Stomach (tissue), 9 donors: Measurements from ENCODE around the gene KCNN2. TPM values are rescaled to one million over a fixed set of nuclear protein-coding genes. Genes with fewer than 3 reads are reported as not detected.

ENCODE experiments used
- DNase-seq, 2 donors: peaks; one replicate each; pipeline versions ENCODE4 v3.0.0 to v3.0.0-alpha.2; 2013 to 2019
- H3K27ac ChIP-seq, 5 donors: fragments of 200-600 bp in 4 of 5; sonication (generic) in 4 of 5; one replicate each; pipeline ENCODE4 v1.5.1; 2013 to 2019; ENCODE audit warnings: mild to moderate bottlenecking in 1 of 5, moderate library complexity in 1 of 5
- H3K27me3 ChIP-seq, 3 donors: fragments of 200-600 bp; sonication (generic); one replicate each; pipeline ENCODE4 v1.5.1; 2017 to 2019; ENCODE audit warnings: mixed run types in 1 of 3
- H3K36me3 ChIP-seq, 4 donors: fragments of 200-600 bp; sonication (generic); 1 replicate in 3 of 4; 2 replicates in 1 of 4; pipeline ENCODE4 v1.5.1; 2016 to 2019
- H3K4me1 ChIP-seq, 4 donors: fragments of 200-600 bp; sonication (generic); one replicate each; pipeline ENCODE4 v1.5.1; 2016 to 2019
- H3K4me3 ChIP-seq, 4 donors: fragments of 200-600 bp; sonication (generic) in 3 of 4; one replicate each; pipeline ENCODE4 v1.5.1; 2016 to 2019; ENCODE audit warnings: mild to moderate bottlenecking in 1 of 4
- H3K9me3 ChIP-seq, 4 donors: fragments of 200-600 bp; sonication (generic); one replicate each; pipeline ENCODE4 v1.5.1; 2016 to 2019
- CTCF ChIP-seq, 7 experiments: fragments of 450-650 bp in 4 of 7; fragments of 200-600 bp in 3 of 7; sonication (generic) in 3 of 7; IDR thresholded peaks; one replicate each; pipeline ENCODE4 v1.5.1; 2016 to 2019; ENCODE audit warnings: antibody characterized with exemption in 7 of 7, control low read depth in 2 of 7, mild to moderate bottlenecking in 1 of 7
- EP300 ChIP-seq: sonication (generic); formaldehyde crosslinking; IDR thresholded peaks from one replicate; pipeline ENCODE4 v1.6.1; 2017; ENCODE audit warnings: antibody characterized with exemption
- POLR2A ChIP-seq, 4 donors: fragments of 450-650 bp; IDR thresholded peaks; one replicate each; pipeline ENCODE4 v1.6.1; 2016; ENCODE audit warnings: antibody characterized with exemption in 4 of 4, control low read depth in 2 of 4, mild to moderate bottlenecking in 1 of 4, moderate library complexity in 1 of 4
- POLR2AphosphoS5 ChIP-seq, 3 donors: sonication (generic); formaldehyde crosslinking; IDR thresholded peaks; one replicate each; pipeline ENCODE4 v1.6.1; 2016; ENCODE audit warnings: antibody characterized with exemption in 3 of 3
- WGBS, 5 donors: extraction: QIAGEN DNeasy Blood & Tissue Kit in 3 of 5; methylation state at CpG; one replicate each; pipeline versions ENCODE4 v1.1.5 to v1.1.7; 2013 to 2018; 5-methylcytosine and 5-hydroxymethylcytosine counted together
- intact Hi-C: fragments of 100-400 bp; cut with DNase I; formaldehyde crosslinking; loops from one replicate; pipeline ENCODE4 v1.15.1; 2023; ENCODE audit warnings: low total_unique reads
- polyA plus RNA-seq, 3 donors: library from polyadenylated mRNA; stranded (reverse); fragments of 200-250 nt; gene quantifications; one replicate each; pipeline ENCODE4 v1.2.3, GENCODE V29; 2013
- total RNA-seq, 5 donors: library from RNA; depleted of rRNA; stranded (reverse); fragments of >200 nt; gene quantifications; one replicate each; pipeline versions ENCODE4 v1.1.0 to v1.2.3, GENCODE V29; 2014 to 2016
- donor health status: healthy with polysubstance abuse.
- donor health status: Bipolar disorder and iron deficiency.
- donor health status: healthy.

Gene KCNN2
- total and polyA plus RNA-seq, 8 donors: 0.28 to 9.4 (median 0.90) TPM; not detected in 2

DNA sequence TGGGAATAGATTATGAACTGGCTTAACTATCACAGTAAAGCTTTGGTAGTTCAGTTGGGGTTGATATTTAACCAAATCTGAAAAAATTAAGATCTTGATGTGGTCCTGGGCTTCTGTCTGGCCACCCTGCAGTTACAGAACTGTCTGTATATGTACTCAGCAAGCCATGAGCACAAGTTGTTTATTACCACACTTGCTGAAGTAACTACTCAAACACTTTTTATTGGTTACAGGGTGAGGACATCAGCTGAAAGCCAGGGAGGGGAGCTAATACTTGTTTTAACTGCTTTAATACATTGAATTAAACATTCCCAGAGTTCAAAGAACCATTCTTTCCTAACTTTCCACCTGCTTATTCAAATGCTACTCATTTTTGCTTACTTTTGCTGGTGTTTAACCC, 29.4 kb upstream of the KCNN2 start:
- Histone ChIP-seq H3K4me3 (no peak overlapping the region), H3K9me3 (no peaks in the 10 kb centered on the region), H3K36me3 (no peaks in the 10 kb centered on the region), H3K27ac (no peak overlapping the region), H3K4me1 (peaks cover 0 to 8% (median 0%) of the 10 kb centered on the region in 4 donors), H3K27me3 (no peaks in the 10 kb centered on the region)
- intact Hi-C loops: no loop called here
- TF ChIP-seq POLR2A (IDR thresholded peaks at IDR 0.05): no peak
- no peak for DNase-seq

- no peak overlapping the region for H3K27ac ChIP-seq
- no peaks in the 10 kb centered on the region for H3K36me3 ChIP-seq
- no peaks in the 10 kb centered on the region for H3K9me3 ChIP-seq
- intact Hi-C loops: no loop called here
- H3K27me3 ChIP-seq: no peaks in the 10 kb centered on the region
- no peak for DNase-seq
- no peak for TF ChIP-seq CTCF (IDR thresholded peaks at IDR 0.05)
- no peak for TF ChIP-seq POLR2A (IDR thresholded peaks at IDR 0.05)
- WGBS, 5 donors: 24 to 36% (median 31%) methylated on average over 5 of the region's 5 CpGs
- no peak overlapping the region for H3K4me3 ChIP-seq
- peaks cover 0 to 8% (median 0%) of the 10 kb centered on the region in 4 donors for H3K4me1 ChIP-seq
Measured at GRCh38 chr5:114332925-114333324, 28.9 kb upstream of the KCNN2 start.

DNA sequence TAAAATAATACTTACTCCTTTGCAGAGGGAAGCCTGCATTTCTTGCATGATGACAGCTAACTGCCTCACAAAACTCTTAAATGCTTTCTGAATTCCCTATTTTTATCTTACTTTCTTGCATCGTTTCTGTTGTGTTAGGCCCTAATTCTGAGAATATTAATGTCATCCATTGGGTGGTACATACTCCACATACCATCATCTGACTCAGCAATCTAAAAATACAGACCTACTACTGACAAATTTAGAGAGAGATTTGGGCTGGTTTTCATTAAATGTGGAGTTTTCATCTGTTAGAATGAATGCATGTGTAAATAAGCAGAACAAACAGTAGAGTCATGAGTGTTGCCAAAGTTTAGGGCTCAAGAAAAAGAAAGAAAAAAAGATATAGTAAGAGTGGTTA, 26.5 kb upstream of the KCNN2 start:
- intact Hi-C loops: no loop called here
- no peak for DNase-seq
- H3K27me3 ChIP-seq: no peaks in the 10 kb centered on the region
- H3K36me3 ChIP-seq: no peaks in the 10 kb centered on the region
- TF ChIP-seq CTCF (IDR thresholded peaks at IDR 0.05): no peak
- TF ChIP-seq POLR2A (IDR thresholded peaks at IDR 0.05): no peak
- TF ChIP-seq POLR2AphosphoS5 (IDR thresholded peaks at IDR 0.05): no peak
- no peak for TF ChIP-seq EP300
- H3K4me1 ChIP-seq: peaks cover 0 to 8% (median 0%) of the 10 kb centered on the region in 4 donors
- H3K4me3 ChIP-seq: no peak overlapping the region
- no peak overlapping the region for H3K27ac ChIP-seq
- H3K9me3 ChIP-seq: peaks cover 0 to 15% (median 0%) of the 10 kb centered on the region in 4 donors
- WGBS, 5 donors: 45 to 67% (median 59%) methylated on average over 1 of the region's 1 CpG

DNA sequence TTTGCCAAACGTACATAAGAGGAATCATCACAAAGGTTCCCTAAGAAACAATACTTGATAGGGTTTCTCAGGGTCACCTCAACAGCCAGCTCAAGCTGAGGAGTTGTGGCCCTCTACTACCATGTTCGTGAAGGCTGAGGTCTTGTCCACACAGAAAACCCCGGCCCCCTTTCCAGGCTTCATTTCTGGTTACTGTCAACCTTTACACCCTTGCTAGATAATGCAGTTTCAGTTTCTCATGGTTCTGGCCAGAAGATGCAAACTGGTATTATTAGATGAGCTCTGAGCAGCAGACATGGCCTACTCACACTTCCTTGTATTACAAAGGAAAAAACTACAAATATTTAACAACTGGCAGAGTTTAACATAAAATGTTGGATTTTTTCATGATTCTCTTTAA, 22.8 kb upstream of the KCNN2 start:
- H3K9me3 ChIP-seq: peaks cover 0 to 15% (median 0%) of the 10 kb centered on the region in 4 donors
- intact Hi-C loops: no loop called here
- H3K4me1 ChIP-seq: no peaks in the 10 kb centered on the region
- DNase-seq: no peak
- TF ChIP-seq CTCF (IDR thresholded peaks at IDR 0.05) (no peak), EP300 (no peak), POLR2A (IDR thresholded peaks at IDR 0.05) (no peak), POLR2AphosphoS5 (IDR thresholded peaks at IDR 0.05) (no peak)
- no peaks in the 10 kb centered on the region for H3K27me3 ChIP-seq
- 64 to 86% (median 79%) methylated on average over 1 to 3 of the region's 3 CpGs for WGBS, 5 donors
- H3K27ac ChIP-seq: no peak overlapping the region
- no peaks in the 10 kb centered on the region for H3K36me3 ChIP-seq
- no peak overlapping the region for H3K4me3 ChIP-seq

DNA sequence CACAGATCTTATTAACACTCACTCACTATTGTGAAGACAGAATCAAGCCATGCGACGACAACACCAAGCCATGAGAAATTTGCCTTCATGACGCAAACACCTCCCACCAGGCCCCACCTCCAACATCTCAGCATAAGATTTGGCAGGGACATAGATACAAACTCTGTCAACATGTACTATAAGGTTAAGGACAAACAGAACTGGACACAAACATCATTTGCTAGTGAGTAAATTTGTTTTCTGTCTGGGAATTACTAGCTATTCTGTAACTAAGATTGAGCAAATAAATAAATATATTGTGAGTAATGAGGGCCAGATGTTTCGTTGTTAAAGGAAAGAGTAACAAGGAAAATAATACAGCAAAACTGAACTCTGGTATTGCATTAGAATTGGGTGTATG, 15.7 kb upstream of the KCNN2 start:
- no peak for DNase-seq
- no peaks in the 10 kb centered on the region for H3K4me1 ChIP-seq
- no peak overlapping the region for H3K4me3 ChIP-seq
- no peak overlapping the region for H3K27ac ChIP-seq
- H3K36me3 ChIP-seq: no peaks in the 10 kb centered on the region
- no peaks in the 10 kb centered on the region for H3K9me3 ChIP-seq
- WGBS, 5 donors: 80 to 87% (median 84%) methylated on average over 4 of the region's 4 CpGs
- intact Hi-C loops: no loop called here
- TF ChIP-seq CTCF (IDR thresholded peaks at IDR 0.05): no peak
- no peak for TF ChIP-seq POLR2A (IDR thresholded peaks at IDR 0.05)
- TF ChIP-seq POLR2AphosphoS5 (IDR thresholded peaks at IDR 0.05): no peak
- no peak for TF ChIP-seq EP300
- no peaks in the 10 kb centered on the region for H3K27me3 ChIP-seq
